K562 (cell line): ENCODE data around the gene TESK2. TPM values are rescaled to one million over a fixed set of nuclear protein-coding genes. Genes with fewer than 3 reads are reported as not detected.

Experiments used
- ATAC-seq: fragments of 200-7000 bp; cut with Tn5 transposase; 3 replicates; pipeline ENCODE4 v1.9.1; 2020; ENCODE audit warnings: moderate library complexity
- BruUV-seq: library from RNA; stranded (reverse); fragments of 400-500 nt; replicated peaks from 2 replicates; lab custom pipeline; 2021; lab: Mats Ljungman, UMichigan
- CTCF ChIA-PET: fragments of 300-600 bp; formaldehyde crosslinking; extraction: SDS; loops from one replicate; lab custom pipeline; 2021; ENCODE audit warnings: low intra/inter-chr PET ratio; lab: Yijun Ruan, JAX
- POLR2A ChIA-PET: fragments of 300-600, 350-650 bp; sonication (Branson Sonifier 250); formaldehyde crosslinking; extraction: SDS; loops from one replicate; lab custom pipeline; 2021; ENCODE audit warnings: antibody characterized with exemption, inconsistent platforms; lab: Yijun Ruan, JAX
- DNase-seq, 4 experiments: peaks; one replicate each; pipeline versions ENCODE4 v3.0.0 to v3.0.0-alpha.2; 2011 to 2018; ENCODE audit warnings: low spot score in 3 of 4, mixed read lengths in 3 of 4; ENCODE audit errors: extremely low read depth in 1 of 4
- FAIRE-seq: peaks from 2 replicates; lab custom pipeline; 2011; peaks lifted over from hg19 to GRCh38; lab: Jason Lieb, UNC
- H2AFZ ChIP-seq: 2 replicates; pipeline ENCODE4 v1.6.0; 2011; ENCODE audit warnings: low read depth, low read length, control low read depth, inconsistent platforms
- H3K27ac ChIP-seq: fragments of 200-600 bp; 3 replicates; pipeline ENCODE4 v1.8.0; 2011; ENCODE audit warnings: low read depth, mild to moderate bottlenecking, control low read depth, inconsistent platforms, low read length, moderate library complexity, mixed read lengths; ENCODE audit errors: extremely low read depth
- H3K27me3 ChIP-seq, 2 experiments: fragments of 300-600 bp in 1 of 2; 2 replicates in 1 of 2; 3 replicates in 1 of 2; pipeline versions ENCODE4 v1.6.0 to v1.8.0; 2011; ENCODE audit warnings: inconsistent platforms in 2 of 2, low read length in 2 of 2, mild to moderate bottlenecking in 1 of 2, mixed read lengths in 1 of 2, moderate library complexity in 1 of 2; ENCODE audit not compliant: control insufficient read depth in 2 of 2, insufficient read depth in 2 of 2
- H3K36me3 ChIP-seq: fragments of 300-600 bp; 3 replicates; pipeline ENCODE4 v1.8.0; 2011; ENCODE audit warnings: mild to moderate bottlenecking, low read length, inconsistent platforms; ENCODE audit not compliant: control insufficient read depth, insufficient read depth
- H3K4me1 ChIP-seq, 2 experiments: fragments of 200-600 bp in 1 of 2; replicated peaks in 1 of 2; 2 replicates in 1 of 2; 3 replicates in 1 of 2; pipeline versions ENCODE4 v1.5.1 to v1.8.0; 2011; ENCODE audit warnings: inconsistent platforms in 2 of 2, low read length in 2 of 2, mild to moderate bottlenecking in 1 of 2, mixed read lengths in 1 of 2, moderate library complexity in 1 of 2; ENCODE audit not compliant: control insufficient read depth in 2 of 2, insufficient read depth in 2 of 2
- H3K4me2 ChIP-seq: 2 replicates; pipeline ENCODE4 v1.6.1; 2011; ENCODE audit warnings: low read length, control low read depth, inconsistent platforms, mixed read lengths; ENCODE audit not compliant: insufficient read depth
- H3K4me3 ChIP-seq: fragments of 200-600 bp; sonication (generic), shearing (Covaris generic); 2 replicates; pipeline ENCODE4 v1.5.1; 2016; ENCODE audit warnings: control low read depth, inconsistent platforms
- H3K79me2 ChIP-seq: fragments of 200-600 bp; 3 replicates; pipeline ENCODE4 v1.8.0; 2011; ENCODE audit warnings: low read length, inconsistent platforms; ENCODE audit not compliant: control insufficient read depth, insufficient read depth
- H3K9ac ChIP-seq, 2 experiments: 2 replicates each; pipeline versions ENCODE4 v1.6.0 to v1.6.1; 2011; ENCODE audit warnings: low read depth in 2 of 2, low read length in 2 of 2, control low read depth in 1 of 2, inconsistent platforms in 1 of 2, mild to moderate bottlenecking in 1 of 2, mixed read lengths in 1 of 2; ENCODE audit not compliant: insufficient read depth in 1 of 2
- H3K9me1 ChIP-seq: one replicate; pipeline ENCODE4 v1.6.0; 2011; ENCODE audit warnings: inconsistent platforms, mild to moderate bottlenecking, low read length, moderate library complexity; ENCODE audit not compliant: control insufficient read depth, insufficient read depth
- H3K9me3 ChIP-seq: replicated peaks from 2 replicates; pipeline ENCODE4 v1.5.1; 2011; ENCODE audit warnings: low read depth, low read length, inconsistent platforms; ENCODE audit not compliant: control insufficient read depth, insufficient read depth
- H4K20me1 ChIP-seq: replicated peaks from 2 replicates; pipeline ENCODE4 v1.6.1; 2011; ENCODE audit warnings: low read length, inconsistent platforms, mixed read lengths; ENCODE audit not compliant: control insufficient read depth, insufficient read depth
- ASH1L ChIP-seq: fragments of 450-650 bp; IDR thresholded peaks from 2 replicates; pipeline ENCODE4 v1.6.1; 2018; ENCODE audit warnings: borderline replicate concordance, mild to moderate bottlenecking, low read depth; ENCODE audit not compliant: partially characterized antibody
- C11orf30 ChIP-seq: fragments of 450-650 bp; IDR thresholded peaks from 2 replicates; pipeline ENCODE4 v1.6.1; 2016; ENCODE audit warnings: low read depth, mild to moderate bottlenecking
- CCNT2 ChIP-seq: IDR thresholded peaks from 2 replicates; pipeline ENCODE4 v1.6.1; 2011; ENCODE audit warnings: borderline replicate concordance, low read depth, mild to moderate bottlenecking, moderate library complexity, mixed read lengths, low read length; ENCODE audit not compliant: insufficient read length; ENCODE audit errors: extremely low read depth
- FOXA1 ChIP-seq: fragments of 450-650 bp; IDR thresholded peaks from 2 replicates; pipeline ENCODE4 v1.6.1; 2016; ENCODE audit warnings: mild to moderate bottlenecking, borderline replicate concordance
- NR4A1 ChIP-seq, 2 experiments: fragments of 250-450 bp in 1 of 2; fragments of 450-650 bp in 1 of 2; sonication (Bioruptor Pico) in 1 of 2; IDR thresholded peaks; 2 replicates each; pipeline versions ENCODE4 v1.4.0 to v1.6.1; 2016 to 2020; ENCODE audit warnings: mild to moderate bottlenecking in 2 of 2, missing compliant biosample characterization in 1 of 2, missing genetic modification characterization in 1 of 2, moderate library complexity in 1 of 2
- PHTF2 ChIP-seq: fragments of 250-450 bp; sonication (Bioruptor Pico); IDR thresholded peaks from 2 replicates; pipeline ENCODE4 v1.5.0; 2021; ENCODE audit warnings: mild to moderate bottlenecking
- SPI1 ChIP-seq: IDR thresholded peaks from 2 replicates; pipeline ENCODE4 v1.6.1; 2011; ENCODE audit warnings: low read depth, low read length, control low read depth, borderline replicate concordance
- ZBTB17 ChIP-seq: fragments of 450-650 bp; formaldehyde crosslinking; IDR thresholded peaks from 2 replicates; pipeline ENCODE4 v1.4.0; 2020; ENCODE audit warnings: mild to moderate bottlenecking
- ZFP91 ChIP-seq: sonication (generic); formaldehyde crosslinking; IDR thresholded peaks from 2 replicates; pipeline ENCODE4 v1.8.0; 2022; ENCODE audit warnings: mild to moderate bottlenecking, missing genetic modification reagents
- ZNF140 ChIP-seq: fragments of 250-450 bp; sonication (Bioruptor Pico); IDR thresholded peaks from 2 replicates; pipeline ENCODE4 v1.8.0; 2021; ENCODE audit warnings: moderate library complexity, mild to moderate bottlenecking, inconsistent platforms
- ZNF584 ChIP-seq: fragments of 200-800 bp; sonication (Bioruptor generic); IDR thresholded peaks from 2 replicates; pipeline ENCODE4 v1.6.1; 2016; ENCODE audit warnings: low read depth, mild to moderate bottlenecking, missing genetic modification characterization, missing compliant biosample characterization
- WGBS: fragments of 100-300 bp; shearing (Covaris generic); methylation state at CpG from one replicate; pipeline ENCODE4 v1.1.6; 2016; ENCODE audit warnings: low coverage, mixed read lengths; ENCODE audit not compliant: insufficient coverage; ENCODE audit errors: missing lambda C conversion rate; 5-methylcytosine and 5-hydroxymethylcytosine counted together
- in situ Hi-C: fragments of 300-500 bp; cut with MboI; formaldehyde crosslinking; loops from 4 replicates; pipeline ENCODE4 v1.15.0; 2018; ENCODE audit warnings: inconsistent platforms, mixed read lengths
- intact Hi-C: fragments of 100-400 bp; cut with micrococcal nuclease; formaldehyde crosslinking; loops from 2 replicates; pipeline ENCODE4 v1.14.2; 2022
- polyA plus RNA-seq, 8 experiments: library from polyadenylated mRNA; depleted of rRNA in 4 of 8; stranded (reverse) in 5 of 8; unstranded in 3 of 8; fragments of >200 nt; fragmentation: Nextera tagmentation in 2 of 8; fragmentation: Illumina TruSeq in 1 of 8; extraction: Ambion mirVana in 2 of 8; extraction: Trizol in 1 of 8; gene quantifications; 2 replicates each; pipeline versions ENCODE4 v1.2.1 to v1.2.3, GENCODE V29; 2011 to 2014; ENCODE audit warnings: inconsistent platforms in 1 of 8, missing spikeins in 1 of 8
- total RNA-seq, 7 experiments: library from RNA; depleted of rRNA in 6 of 7; stranded (reverse); fragments of >200 nt in 6 of 7; fragmentation: Illumina TruSeq in 2 of 7; extraction: Trizol in 2 of 7; gene quantifications; 2 replicates each; pipeline versions ENCODE4 v1.2.1 to v1.2.3, GENCODE V29; 2011 to 2021; ENCODE audit warnings: low replicate concordance in 1 of 7
- TF ChIP-seq, protein P1 (sequence below): fragments of 450-650 bp; IDR thresholded peaks from 2 replicates; pipeline ENCODE4 v1.6.1; 2018; ENCODE audit warnings: mild to moderate bottlenecking, low read depth; ENCODE audit not compliant: partially characterized antibody

TESK2 gene
- total and polyA plus RNA-seq, 9 of the 15 experiments (the other 6 are each of a cell fraction or from before 2014, with no cell fraction given) = 1.6 to 5.3 (median 3.7) TPM

DNA sequence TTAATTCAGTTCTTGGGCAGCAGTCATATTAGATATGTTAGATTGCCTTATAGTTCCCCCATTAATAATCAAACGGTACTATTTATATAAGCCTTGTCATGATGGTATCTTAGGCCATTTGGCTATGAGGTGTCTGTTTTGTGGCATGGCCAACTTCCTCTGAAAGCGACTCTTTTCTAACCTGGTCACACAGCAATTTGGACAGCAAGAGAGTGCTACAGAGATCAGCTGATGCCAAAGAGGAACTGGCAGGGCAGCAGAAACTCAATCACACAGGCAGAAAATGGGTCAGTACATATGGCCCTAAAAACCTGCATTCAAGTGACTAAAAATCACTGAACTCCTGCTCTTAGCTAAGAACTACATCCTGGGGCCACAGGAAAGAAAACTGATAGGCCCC, 137.3 kb downstream of the TESK2 start:
- no peaks in the 10 kb centered on the region for H4K20me1 ChIP-seq
- H3K4me1 ChIP-seq = peaks cover 4 to 5% of the 10 kb centered on the region in 2 experiments; a peak in 3 of 5 replicates
- H2AFZ ChIP-seq = peak overlapping the region; percentile 73; the same call in 1 of the 2 replicates
- DNase-seq (no peak), FAIRE-seq (no peak), ATAC-seq (no peak)
- no peak overlapping the region for H3K4me3 ChIP-seq
- intact Hi-C loops = no loop called here
- H3K27ac ChIP-seq = no peak overlapping the region
- H3K79me2 ChIP-seq = no peaks in the 10 kb centered on the region
- CTCF ChIA-PET = no interaction called here
- H3K4me2 ChIP-seq = no peak overlapping the region
- in situ Hi-C loops = no loop called here
- no peaks in the 10 kb centered on the region for H3K9me3 ChIP-seq
- H3K36me3 ChIP-seq = no peaks in the 10 kb centered on the region
- WGBS = 63% methylated on average over 2 of the region's 2 CpGs
- POLR2A ChIA-PET = interaction anchor here (1.3 to 15.6 kb wide), 3 partner anchors 9 to 168 kb away, joined by 6 to 226 read pairs (median 7); partner anchors contain the start of genes MUTYH, PRDX1, TESK2 and TOE1
- TF ChIP-seq SPI1 (peak; percentile 41; the same call in 1 of the 2 replicates), FOXA1 (no peak)
- no peak overlapping the region for H3K9ac ChIP-seq
- H3K27me3 ChIP-seq = no peaks in the 10 kb centered on the region
- no TSS peak for BruUV-seq
- no peaks in the 10 kb centered on the region for H3K9me1 ChIP-seq

DNA sequence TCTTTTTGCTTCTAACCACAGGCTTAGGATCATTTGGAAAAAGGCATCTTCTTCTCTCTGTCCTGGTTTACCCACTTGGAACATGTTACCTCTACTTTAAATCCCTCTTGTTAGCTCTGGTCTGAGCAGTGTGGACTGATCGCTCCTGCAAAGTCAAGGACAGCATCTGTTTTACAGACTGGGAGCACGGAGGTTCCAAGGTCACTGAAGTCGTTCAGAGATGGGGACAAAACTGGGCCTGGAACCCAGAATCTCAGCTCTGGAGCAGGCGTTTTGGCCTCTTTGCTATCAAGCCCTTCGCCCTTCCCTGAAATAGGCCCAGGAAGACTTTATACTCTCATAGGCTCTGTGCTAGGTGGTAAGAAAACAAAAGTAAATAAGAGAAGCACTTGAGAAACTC, 139.5 kb downstream of the TESK2 start:
- H3K9me3 ChIP-seq = no peaks in the 10 kb centered on the region
- in situ Hi-C loops (no loop called here), intact Hi-C loops (no loop called here)
- no peak for FAIRE-seq
- no peak overlapping the region for H3K4me3 ChIP-seq
- H2AFZ ChIP-seq = peak overlapping the region; percentile 37
- no peak for DNase-seq
- no peak for ATAC-seq
- peaks cover 4 to 5% of the 10 kb centered on the region in 2 experiments; a peak in 2 of 5 replicates for H3K4me1 ChIP-seq
- no peaks in the 10 kb centered on the region for H3K79me2 ChIP-seq
- H4K20me1 ChIP-seq = no peaks in the 10 kb centered on the region
- no peak overlapping the region for H3K4me2 ChIP-seq
- no peak overlapping the region for H3K27ac ChIP-seq
- POLR2A ChIA-PET = interaction anchor here (1.1 to 15.6 kb wide), 5 partner anchors 4 to 532 kb away, joined by 3 to 226 read pairs (median 5); partner anchors contain the start of genes MUTYH and TOE1
- WGBS = 56% methylated on average over 5 of the region's 5 CpGs
- CTCF ChIA-PET = no interaction called here
- no peak overlapping the region for H3K9ac ChIP-seq
- no TSS peak for BruUV-seq
- H3K27me3 ChIP-seq = no peaks in the 10 kb centered on the region
- no peaks in the 10 kb centered on the region for H3K9me1 ChIP-seq
- no peaks in the 10 kb centered on the region for H3K36me3 ChIP-seq
- TF ChIP-seq NR4A1 (CRISPR knock-in tag; IDR thresholded peaks at IDR 0.05) (no peak), NR4A1 (tag; IDR thresholded peaks at IDR 0.05) (no peak), CCNT2 (no peak), ZBTB17 (CRISPR knock-in tag) (no peak), C11orf30 (no peak), ZNF140 (CRISPR knock-in tag) (no peak), ZNF584 (CRISPR knock-in tag) (no peak), ASH1L (no peak), ZFP91 (CRISPR knock-in tag) (no peak), PHTF2 (CRISPR knock-in tag) (no peak)
- TF ChIP-seq, protein P1, sequence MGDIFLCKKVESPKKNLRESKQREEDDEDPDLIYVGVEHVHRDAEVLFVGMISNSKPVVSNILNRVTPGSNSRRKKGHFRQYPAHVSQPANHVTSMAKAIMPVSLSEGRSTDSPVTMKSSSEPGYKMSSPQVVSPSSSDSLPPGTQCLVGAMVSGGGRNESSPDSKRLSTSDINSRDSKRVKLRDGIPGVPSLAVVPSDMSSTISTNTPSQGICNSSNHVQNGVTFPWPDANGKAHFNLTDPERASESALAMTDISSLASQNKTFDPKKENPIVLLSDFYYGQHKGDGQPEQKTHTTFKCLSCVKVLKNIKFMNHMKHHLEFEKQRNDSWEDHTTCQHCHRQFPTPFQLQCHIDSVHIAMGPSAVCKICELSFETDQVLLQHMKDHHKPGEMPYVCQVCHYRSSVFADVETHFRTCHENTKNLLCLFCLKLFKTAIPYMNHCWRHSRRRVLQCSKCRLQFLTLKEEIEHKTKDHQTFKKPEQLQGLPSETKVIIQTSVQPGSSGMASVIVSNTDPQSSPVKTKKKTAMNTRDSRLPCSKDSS = no peak
